GM21381 (cell line): Measurements from ENCODE around the gene ITIH4.

Experiments used
- ATAC-seq: cut with Tn5 transposase; IDR thresholded peaks from one replicate; pipeline ENCODE4 v1.9.1; 2021; ENCODE audit warnings: mild to moderate bottlenecking, moderate library complexity; ENCODE audit not compliant: unreplicated experiment

The ITIH4 gene

GRCh38 chr3:52849656-52850055 is 19.2 kb upstream of the ITIH4 start:
- no peak for ATAC-seq

- no peak for ATAC-seq
These were observed 18.1 kb upstream of the ITIH4 start for GRCh38 chr3:52848617-52849016.

- ATAC-seq, result no peak
These were observed 17.3 kb upstream of the ITIH4 start for GRCh38 chr3:52847726-52848125.

GRCh38 chr3:52847241-52847640 is 16.8 kb upstream of the ITIH4 start:
- no peak for ATAC-seq

- no peak for ATAC-seq
These were observed 16.0 kb upstream of the ITIH4 start for GRCh38 chr3:52846432-52846965.

- no peak for ATAC-seq
These were observed 15.4 kb upstream of the ITIH4 start for GRCh38 chr3:52845691-52846431.

GRCh38 chr3:52845157-52845556 is 14.7 kb upstream of the ITIH4 start:
- no peak for ATAC-seq

- no peak for ATAC-seq
These were observed 14.0 kb upstream of the ITIH4 start for GRCh38 chr3:52844290-52844975.

- no peak for ATAC-seq
These were observed 13.4 kb upstream of the ITIH4 start for GRCh38 chr3:52843881-52844280.

- no peak for ATAC-seq
These were observed 12.8 kb upstream of the ITIH4 start for GRCh38 chr3:52843108-52843865.

- ATAC-seq, result no peak
These were observed 12.0 kb upstream of the ITIH4 start for GRCh38 chr3:52842424-52842823.

- no peak for ATAC-seq
These were observed 11.5 kb upstream of the ITIH4 start for GRCh38 chr3:52841981-52842340.

- ATAC-seq, result no peak
These were observed 10.9 kb upstream of the ITIH4 start for GRCh38 chr3:52841211-52841980.

GRCh38 chr3:52839892-52840545 is 9.5 kb upstream of the ITIH4 start:
- no peak for ATAC-seq

GRCh38 chr3:52839268-52839575 is 8.8 kb upstream of the ITIH4 start:
- no peak for ATAC-seq

GRCh38 chr3:52838561-52839267 is 8.2 kb upstream of the ITIH4 start:
- peak; percentile 67 for ATAC-seq

GRCh38 chr3:52836986-52837385 is 6.5 kb upstream of the ITIH4 start:
- ATAC-seq, result no peak

GRCh38 chr3:52836471-52836845 is 6.0 kb upstream of the ITIH4 start:
- ATAC-seq, result no peak

GRCh38 chr3:52835766-52836470 is 5.4 kb upstream of the ITIH4 start:
- no peak for ATAC-seq
